Stimulated activated CD8-positive, alpha-beta memory T cell treated with anti-CD3 and anti-CD28 coated beads, Interleukin-15, amount 100 ng/mL, for 4 hours (primary cell): Measurements from ENCODE around the gene DYNLL1.
"Not testable (repeated sequence)": the region's sequence is repeated elsewhere in the genome, so short reads cannot be mapped to it uniquely, and the experiment has no call there.

ENCODE experiments used
- DNase-seq, 2 donors: peaks; one replicate each; pipeline ENCODE4 v3.0.0-alpha.2; 2020; ENCODE audit warnings: low read depth in 2 of 2

The DYNLL1 gene

GRCh38 chr12:120474616-120474960 lies 21.3 kb upstream of the DYNLL1 start:
- DNase-seq: no peak

- DNase-seq: no peak
Observed at GRCh38 chr12:120475643-120476042, 20.3 kb upstream of the DYNLL1 start.

GRCh38 chr12:120479458-120479857 lies 16.5 kb upstream of the DYNLL1 start:
- DNase-seq: no peak

- DNase-seq: no peak
Observed at GRCh38 chr12:120480211-120480610, 15.7 kb upstream of the DYNLL1 start.

GRCh38 chr12:120481022-120481767 lies 14.7 kb upstream of the DYNLL1 start:
- no peak for DNase-seq

- no peak for DNase-seq
Observed at GRCh38 chr12:120483621-120484020, 12.3 kb upstream of the DYNLL1 start.

- no peak for DNase-seq
Observed at GRCh38 chr12:120485961-120486881, 9.7 kb upstream of the DYNLL1 start.

GRCh38 chr12:120487552-120487951 lies 8.4 kb upstream of the DYNLL1 start:
- not testable (repeated sequence) for DNase-seq

GRCh38 chr12:120488057-120488640 lies 7.8 kb upstream of the DYNLL1 start:
- no peak for DNase-seq

GRCh38 chr12:120489018-120489417 lies 6.9 kb upstream of the DYNLL1 start:
- DNase-seq: no peak

- no peak for DNase-seq
Observed at GRCh38 chr12:120490325-120490724, 5.6 kb upstream of the DYNLL1 start.

- DNase-seq: no peak
Observed at GRCh38 chr12:120490833-120491512, 4.9 kb upstream of the DYNLL1 start.

GRCh38 chr12:120495186-120495730 lies 655 bp upstream of the DYNLL1 start:
- DNase-seq: no peak

GRCh38 chr12:120496413-120497340 lies 764 bp downstream of the DYNLL1 start:
- DNase-seq: peak; percentile 18 to 24

GRCh38 chr12:120497524-120498150 lies 1.7 kb downstream of the DYNLL1 start:
- DNase-seq: no peak

GRCh38 chr12:120498870-120499515 lies 3.1 kb downstream of the DYNLL1 start:
- no peak for DNase-seq

GRCh38 chr12:120500581-120500980 lies 4.7 kb downstream of the DYNLL1 start:
- DNase-seq: no peak

GRCh38 chr12:120504587-120504986 lies 8.7 kb downstream of the DYNLL1 start:
- DNase-seq: no peak

GRCh38 chr12:120508537-120508936 lies 12.6 kb downstream of the DYNLL1 start:
- no peak for DNase-seq

- DNase-seq: no peak
Observed at GRCh38 chr12:120514002-120514401, 18.1 kb downstream of the DYNLL1 start.
